Measurements from ENCODE around the gene CHD5. TPM values are rescaled to one million over a fixed set of nuclear protein-coding genes. Genes with fewer than 3 reads are reported as not detected.
"Not testable (repeated sequence)": the region's sequence is repeated elsewhere in the genome, so short reads cannot be mapped to it uniquely, and the experiment has no call there.

Gene CHD5
- total and polyA plus RNA-seq, 12 donors = 0.07 to 56.5 (median 2.1) TPM; not detected in 2

GRCh38 chr1:6080469-6080868 lies 99.7 kb downstream of the CHD5 start:
- TF ChIP-seq POLR2A (IDR thresholded peaks at IDR 0.05) (no peak), CTCF (IDR thresholded peaks at IDR 0.05) (no peak)
- WGBS, 4 donors = 76 to 83% (median 78%) methylated on average over 7 to 12 of the region's 12 CpGs
- Histone ChIP-seq H3K27ac (no peak overlapping the region), H3K4me1 (replicated peaks in 1 of 2) (no peaks in the 10 kb centered on the region), H3K36me3 (replicated peaks in 1 of 2) (no peaks in the 10 kb centered on the region), H3K27me3 (no peaks in the 10 kb centered on the region), H3K4me3 (no peak overlapping the region), H3K9me3 (replicated peaks in 1 of 3) (no peaks in the 10 kb centered on the region)
- DNase-seq = no peak
- intact Hi-C loops (cut with DNase I) = no loop called here

- no peak overlapping the region for H3K4me3 ChIP-seq
- H3K27me3 ChIP-seq = no peaks in the 10 kb centered on the region
- no peak overlapping the region for H3K27ac ChIP-seq
- no peak for DNase-seq
- TF ChIP-seq CTCF (IDR thresholded peaks at IDR 0.05) (no peak), POLR2A (IDR thresholded peaks at IDR 0.05) (no peak)
- no peaks in the 10 kb centered on the region for H3K9me3 ChIP-seq (replicated peaks in 1 of 3)
- no peaks in the 10 kb centered on the region for H3K4me1 ChIP-seq (replicated peaks in 1 of 2)
- WGBS, 4 donors = 94 to 98% (median 96%) methylated on average over 9 to 16 of the region's 16 CpGs
- intact Hi-C loops (cut with DNase I) = no loop called here
- no peaks in the 10 kb centered on the region for H3K36me3 ChIP-seq (replicated peaks in 1 of 2)
These were observed 102.2 kb downstream of the CHD5 start for GRCh38 chr1:6077919-6078318.

- no peak for DNase-seq
- Histone ChIP-seq H3K27me3 (no peaks in the 10 kb centered on the region), H3K36me3 (replicated peaks in 1 of 2) (no peaks in the 10 kb centered on the region), H3K4me3 (no peak overlapping the region), H3K27ac (no peak overlapping the region), H3K9me3 (replicated peaks in 1 of 3) (no peaks in the 10 kb centered on the region), H3K4me1 (replicated peaks in 1 of 2) (no peaks in the 10 kb centered on the region)
- WGBS, 4 donors = 84 to 87% (median 85%) methylated on average over 4 to 19 of the region's 19 CpGs
- intact Hi-C loops (cut with DNase I) = no loop called here
- no peak for TF ChIP-seq POLR2A (IDR thresholded peaks at IDR 0.05)
- no peak for TF ChIP-seq CTCF (IDR thresholded peaks at IDR 0.05)
These were observed 102.6 kb downstream of the CHD5 start for GRCh38 chr1:6077506-6077905.

GRCh38 chr1:6077061-6077460 lies 103.1 kb downstream of the CHD5 start:
- H3K9me3 ChIP-seq (replicated peaks in 1 of 3); H3K27ac ChIP-seq; H3K4me3 ChIP-seq; H3K4me1 ChIP-seq (replicated peaks in 1 of 2); H3K36me3 ChIP-seq (replicated peaks in 1 of 2); H3K27me3 ChIP-seq; intact Hi-C loops (cut with DNase I); DNase-seq: not testable (repeated sequence)
- WGBS, 4 donors = 88 to 94% (median 91%) methylated on average over 8 of the region's 8 CpGs

GRCh38 chr1:6075748-6076147 lies 104.4 kb downstream of the CHD5 start:
- intact Hi-C loops (cut with DNase I) = no loop called here
- no peak for DNase-seq
- H3K27ac ChIP-seq = no peak overlapping the region
- no peaks in the 10 kb centered on the region for H3K4me1 ChIP-seq (replicated peaks in 1 of 2)
- TF ChIP-seq POLR2A (IDR thresholded peaks at IDR 0.05) (no peak), CTCF (IDR thresholded peaks at IDR 0.05) (no peak)
- no peaks in the 10 kb centered on the region for H3K9me3 ChIP-seq (replicated peaks in 1 of 3)
- 97 to 100% (median 98%) methylated on average over 3 of the region's 3 CpGs for WGBS, 4 donors
- H3K27me3 ChIP-seq = no peaks in the 10 kb centered on the region
- no peaks in the 10 kb centered on the region for H3K36me3 ChIP-seq (replicated peaks in 1 of 2)
- no peak overlapping the region for H3K4me3 ChIP-seq

Measured in adrenal gland (tissue), 12 donors.